GM04504 (cell line): ENCODE data around the gene USE1.

Source experiments
- DNase-seq: peaks from one replicate; pipeline ENCODE4 v3.0.0-alpha.2; 2012; ENCODE audit warnings: low read depth

Gene USE1

DNA sequence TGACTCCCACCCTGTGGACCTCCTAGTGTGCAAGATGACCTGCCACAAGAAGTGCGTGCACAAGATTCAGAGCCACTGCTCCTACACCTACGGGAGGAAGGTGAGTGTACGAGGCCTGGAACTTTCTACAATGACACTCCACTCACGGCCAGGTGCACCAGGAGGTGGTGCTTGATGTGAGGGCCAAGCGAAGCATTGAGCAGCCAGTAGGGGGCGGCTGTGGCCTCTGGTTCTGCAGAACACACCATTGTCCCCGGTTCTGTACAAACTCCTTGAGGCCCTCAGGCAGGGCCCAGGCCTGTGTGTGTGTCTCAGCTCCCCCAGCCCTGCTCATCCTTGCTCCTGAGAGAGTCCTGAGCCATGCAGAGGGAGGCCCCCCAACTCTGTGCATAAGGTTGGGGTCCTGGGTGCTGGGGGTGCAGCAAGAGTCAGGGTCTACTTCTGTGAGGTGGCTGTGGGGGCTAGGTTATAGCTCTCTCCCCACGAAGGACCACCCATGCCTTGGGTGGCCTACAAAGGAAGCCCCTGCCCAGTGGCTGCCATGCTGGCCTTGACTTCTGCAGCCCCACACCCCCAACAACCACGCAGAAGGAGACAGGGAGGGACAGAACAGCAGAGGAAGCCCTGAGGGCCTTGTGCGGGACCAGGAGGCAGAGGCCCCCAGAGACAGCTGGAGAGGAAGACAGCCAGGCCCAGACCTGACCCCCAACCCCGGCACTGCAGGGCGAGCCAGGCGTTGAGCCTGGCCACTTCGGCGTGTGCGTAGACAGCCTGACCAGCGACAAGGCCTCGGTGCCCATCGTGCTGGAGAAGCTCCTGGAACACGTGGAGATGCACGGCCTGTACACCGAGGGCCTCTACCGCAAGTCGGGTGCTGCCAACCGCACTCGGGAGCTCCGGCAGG lies 9.7 kb upstream of the USE1 start:
- DNase-seq, result no peak

GRCh38 chr19:17206736-17207581 lies 8.2 kb upstream of the USE1 start:
- no peak for DNase-seq

GRCh38 chr19:17209126-17210036 lies 5.8 kb upstream of the USE1 start:
- DNase-seq, result no peak

- DNase-seq, result no peak
Measured at GRCh38 chr19:17210296-17210695, 4.9 kb upstream of the USE1 start.

DNA sequence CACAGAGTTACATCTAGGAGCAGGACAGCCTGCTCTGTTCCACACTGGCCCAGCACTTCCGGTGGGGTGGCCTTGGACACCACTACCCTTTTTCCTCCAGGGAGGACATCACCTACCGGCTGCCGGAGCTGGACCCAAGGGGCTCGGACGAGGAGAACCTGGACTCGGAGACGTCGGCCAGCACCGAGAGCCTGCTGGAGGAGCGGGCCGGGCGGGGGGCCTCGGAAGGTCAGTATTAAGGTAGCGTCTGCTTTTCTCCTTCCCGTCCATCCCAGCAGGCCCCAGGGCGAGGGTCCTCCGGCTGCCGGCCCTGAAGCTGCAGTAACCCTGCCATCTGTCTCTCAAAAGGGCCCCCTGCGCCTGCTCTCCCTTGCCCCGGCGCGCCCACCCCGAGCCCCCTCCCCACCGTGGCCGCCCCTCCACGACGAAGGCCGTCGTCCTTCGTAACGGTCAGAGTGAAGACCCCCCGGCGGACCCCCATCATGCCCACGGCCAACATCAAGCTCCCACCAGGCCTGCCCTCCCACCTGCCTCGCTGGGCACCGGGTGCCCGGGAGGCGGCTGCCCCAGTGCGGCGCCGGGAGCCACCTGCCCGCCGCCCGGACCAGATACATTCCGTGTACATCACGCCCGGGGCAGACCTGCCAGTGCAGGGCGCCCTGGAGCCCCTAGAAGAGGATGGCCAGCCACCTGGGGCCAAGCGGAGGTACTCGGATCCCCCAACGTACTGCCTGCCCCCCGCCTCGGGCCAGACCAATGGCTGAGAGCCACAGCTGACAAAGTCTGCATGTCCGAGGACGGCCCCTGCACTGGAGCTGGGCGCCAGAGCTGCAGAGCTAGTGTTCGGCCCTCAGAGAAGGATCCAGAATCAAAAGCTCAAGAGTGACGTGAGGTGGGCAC lies 3.4 kb upstream of the USE1 start:
- no peak for DNase-seq

DNA sequence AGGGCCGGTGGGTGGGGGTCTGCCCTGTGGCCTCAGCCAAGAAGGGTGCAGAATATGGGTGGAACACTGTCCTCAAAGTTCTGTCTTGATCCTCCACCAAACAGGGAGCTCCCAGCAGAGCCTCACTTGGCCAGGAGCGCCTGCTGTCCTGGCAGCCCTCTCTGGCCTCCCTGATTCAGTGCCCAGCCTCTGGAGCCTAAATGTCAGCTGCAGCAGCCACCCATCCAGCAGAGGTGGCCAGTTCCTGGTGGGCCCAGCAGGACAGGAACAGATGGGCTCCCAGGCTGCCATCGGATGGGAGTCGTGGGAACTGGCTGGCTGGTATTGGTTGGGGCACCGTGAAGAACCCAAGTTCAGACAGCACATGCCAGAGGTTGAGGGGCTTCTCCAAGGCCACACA lies 1.8 kb upstream of the USE1 start:
- DNase-seq, result no peak

GRCh38 chr19:17214508-17215126 lies 540 bp upstream of the USE1 start:
- DNase-seq, result no peak

GRCh38 chr19:17216058-17216670 lies 1.0 kb downstream of the USE1 start:
- no peak for DNase-seq

DNA sequence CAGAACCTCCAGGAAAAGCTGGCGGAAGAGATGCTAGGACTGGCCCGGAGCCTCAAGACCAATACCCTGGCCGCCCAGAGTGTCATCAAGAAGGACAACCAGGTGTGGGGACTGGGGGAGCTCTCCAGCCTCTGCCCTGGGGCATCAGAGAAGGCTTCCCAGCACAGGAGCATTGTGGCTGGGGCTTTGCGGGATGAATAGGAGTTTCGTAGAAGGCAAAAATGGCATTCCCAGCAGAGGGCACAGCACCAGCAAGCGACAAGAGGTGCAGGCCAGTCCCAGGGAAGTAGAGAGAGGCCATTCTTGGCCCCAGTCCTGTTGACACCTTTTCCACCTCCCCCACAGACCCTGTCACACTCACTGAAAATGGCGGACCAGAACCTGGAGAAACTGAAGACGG lies 4.1 kb downstream of the USE1 start:
- no peak for DNase-seq

DNA sequence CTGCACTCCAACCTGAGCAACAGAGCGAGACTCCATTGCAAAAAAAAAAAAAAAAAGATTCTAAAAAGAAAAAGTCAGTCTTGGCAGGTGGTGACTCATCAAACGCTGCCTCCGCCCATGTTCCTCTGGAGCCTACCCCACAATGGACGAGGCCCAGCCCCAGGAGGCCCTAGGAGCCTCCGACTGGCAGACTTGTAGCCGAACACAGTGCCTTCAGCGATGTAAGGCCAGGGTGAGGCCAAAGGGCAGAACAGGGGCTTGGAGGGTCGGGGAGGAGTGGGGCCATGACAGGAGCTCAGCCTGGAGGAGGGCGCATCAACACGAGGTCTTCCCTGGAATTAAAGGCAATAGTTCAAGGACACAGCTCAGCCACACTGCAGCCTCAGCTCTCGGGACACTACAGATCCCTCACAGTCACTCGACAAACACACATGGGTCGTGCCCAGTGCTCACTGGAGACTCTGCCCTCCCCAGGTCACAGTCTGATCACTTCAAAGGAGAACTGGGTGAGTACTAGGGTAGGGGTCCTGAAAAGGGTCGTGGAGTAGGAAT lies 5.1 kb downstream of the USE1 start:
- DNase-seq, result peak; percentile 36

DNA sequence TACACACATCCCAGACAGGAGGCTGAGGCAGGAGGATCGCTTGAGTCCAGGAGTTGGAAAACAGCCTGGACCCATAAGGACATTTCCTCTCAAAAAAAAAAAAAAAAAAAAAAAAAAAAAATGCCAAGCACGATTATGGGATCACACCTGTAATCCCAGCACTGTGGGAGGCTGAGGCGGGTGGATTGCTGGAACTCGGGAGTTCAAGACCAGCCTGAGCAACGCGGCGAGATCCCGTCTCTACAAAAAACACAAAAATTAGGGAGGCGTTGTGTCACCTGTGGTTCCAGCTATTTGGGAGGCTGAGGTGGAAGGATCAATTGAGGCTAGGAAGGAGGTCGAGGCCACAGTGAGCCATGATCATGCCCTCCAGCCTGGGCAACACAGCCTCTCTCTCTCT lies 9.9 kb downstream of the USE1 start:
- no peak for DNase-seq

- DNase-seq, result peak; percentile 96
Measured at GRCh38 chr19:17226002-17226933, 11.1 kb downstream of the USE1 start, which contains the start of gene OCEL1. TSS of gene OCEL1 (plus strand) at chr19:17226226. CDS start at chr19:17226248, 22 bp downstream.

GRCh38 chr19:17227798-17228367 lies 12.7 kb downstream of the USE1 start:
- no peak for DNase-seq

GRCh38 chr19:17229890-17230289 lies 14.7 kb downstream of the USE1 start:
- DNase-seq, result no peak

DNA sequence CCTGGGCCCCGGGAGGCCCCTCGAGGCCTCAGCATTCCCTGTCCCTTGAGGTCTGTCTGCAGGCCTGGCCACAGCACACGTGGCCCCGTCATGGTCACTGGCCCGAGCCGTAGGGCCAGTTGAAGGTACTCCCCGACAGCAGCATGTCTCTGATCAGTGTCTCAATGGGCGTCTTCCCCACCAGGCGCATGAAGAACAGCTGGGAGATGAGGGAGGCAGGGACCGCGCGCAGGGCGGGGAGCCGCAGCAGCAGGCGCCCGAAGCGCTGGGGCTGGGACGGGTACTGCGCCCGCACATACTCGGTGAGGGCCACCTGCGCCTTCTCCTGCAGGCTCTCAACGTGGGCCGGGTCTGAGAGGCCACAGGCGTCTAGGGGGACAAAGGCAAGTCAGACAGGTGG lies 17.1 kb downstream of the USE1 start:
- DNase-seq, result no peak

- DNase-seq, result no peak
Measured at GRCh38 chr19:17234911-17235299, 19.7 kb downstream of the USE1 start.

- peak; percentile 38 for DNase-seq
Measured at GRCh38 chr19:17235300-17235970, 20.3 kb downstream of the USE1 start.
